OCI-LY3 (cell line): Measurements from ENCODE around the gene SPACA4.

Experiments used
- CTCF ChIP-seq: fragments of 200-600, 300-600 bp; sonication (generic); IDR thresholded peaks from 2 replicates; pipeline ENCODE4 v1.5.1; 2014; ENCODE audit warnings: antibody characterized with exemption, low read length, low read depth
- EZH2phosphoT487 ChIP-seq: fragments of 200-600 bp; shearing (Covaris generic); IDR thresholded peaks from 2 replicates; pipeline ENCODE4 v1.6.1; 2018; ENCODE audit warnings: antibody characterized with exemption, mixed run types, low read depth

GRCh38 chr19:48591021-48591420 is 15.5 kb upstream of the SPACA4 start:
- TF ChIP-seq CTCF (no peak), EZH2phosphoT487 (no peak)
